ENCODE results near the gene PTPN9. TPM values are rescaled to one million over a fixed set of nuclear protein-coding genes. Genes with fewer than 3 reads are reported as not detected.

Gene PTPN9
- total RNA-seq, 1 experiment from 2014 or later = 42.2 TPM

- Histone ChIP-seq H3K23me2 (ENCODE audit: insufficient read length, low read depth, low read length, poor library complexity, severe bottlenecking) (no peaks in the 10 kb centered on the region), H2BK5ac (ENCODE audit: insufficient read length, low read length) (no peak overlapping the region), H3K9me3 (ENCODE audit: control insufficient read depth, low read depth, low read length) (no peaks in the 10 kb centered on the region), H3K79me2 (ENCODE audit: insufficient read depth, low read length) (peaks cover 17% of the 10 kb centered on the region; the same call in 1 of the 2 replicates), H2BK12ac (ENCODE audit: insufficient read length, low read depth, low read length) (no peak overlapping the region), H3K23ac (ENCODE audit: insufficient read length, low read depth, low read length) (no peak overlapping the region), H3K27me3 (ENCODE audit: insufficient read depth, low read length) (no peaks in the 10 kb centered on the region), H2BK20ac (ENCODE audit: low read depth, low read length, poor library complexity, severe bottlenecking) (no peak overlapping the region), H3K27ac (ENCODE audit: insufficient read length, low read depth, low read length) (no peak overlapping the region), H4K91ac (ENCODE audit: insufficient read length, low read depth, low read length) (no peak overlapping the region), H3K4me1 (ENCODE audit: insufficient read depth, low read length) (peaks cover 2% of the 10 kb centered on the region; the same call in 1 of the 2 replicates), H2BK120ac (ENCODE audit: low read depth, low read length, poor library complexity, severe bottlenecking) (no peak overlapping the region), H2AK5ac (ENCODE audit: insufficient read length, low read length) (no peak overlapping the region), H4K20me1 (ENCODE audit: control insufficient read depth, insufficient read depth, insufficient read length) (no peaks in the 10 kb centered on the region), H3K18ac (ENCODE audit: insufficient read length, low read depth, low read length) (no peak overlapping the region), H3K4ac (ENCODE audit: low read depth, low read length) (no peak overlapping the region), H2BK15ac (ENCODE audit: low read depth, low read length) (no peak overlapping the region), H3K56ac (ENCODE audit: insufficient read length, low read depth, low read length) (no peak overlapping the region), H3K14ac (ENCODE audit: insufficient read depth, low read length) (no peak overlapping the region), H2AFZ (ENCODE audit: low read length) (no peak overlapping the region), H3K4me2 (ENCODE audit: insufficient read depth, insufficient read length, low read length) (no peak overlapping the region), H4K5ac (ENCODE audit: insufficient read length, low read depth, low read length) (no peak overlapping the region), H3K9ac (ENCODE audit: extremely low read depth, insufficient read length, low read length) (no peak overlapping the region), H3K79me1 (ENCODE audit: insufficient read depth, low read depth, low read length, poor library complexity, severe bottlenecking) (peaks cover 14% of the 10 kb centered on the region), H4K8ac (replicated peaks; ENCODE audit: insufficient read length, low read depth, low read length) (no peak overlapping the region), H3T11ph (ENCODE audit: low read length) (no peak overlapping the region)
- Mint-ChIP-seq H3K27ac (no peak overlapping the region; a peak in 1 of 7 replicates), H3K36me3 (ENCODE audit: insufficient read depth in 1 of 3, low read depth in 3 of 3) (peaks cover 8 to 14% (median 9%) of the 10 kb centered on the region in 3 experiments; a peak in 6 of 7 replicates), H3K4me1 (peaks cover 18 to 31% of the 10 kb centered on the region in 2 experiments), H3K9me3 (no peaks in the 10 kb centered on the region), H3K27me3 (ENCODE audit: low read depth) (no peaks in the 10 kb centered on the region), H3K4me3 (no peak overlapping the region)
- no peak for DNase-seq
- TF ChIP-seq CTCF (conservative IDR thresholded peaks at IDR 0.05) = no peak
- WGBS (ENCODE audit: extremely low coverage, insufficient read length, low lambda C conversion rate) = no CpG with 5 or more reads among the region's 8 CpGs
Measured at GRCh38 chr15:75570126-75570845, 8.8 kb downstream of the PTPN9 start.

Measured in H9 (cell line).